HCT116 (cell line): Measurements from ENCODE around the gene C16orf78. TPM values are rescaled to one million over a fixed set of nuclear protein-coding genes. Genes with fewer than 3 reads are reported as not detected.

Experiments
- ATAC-seq: fragments of 200-7000 bp; cut with Tn5 transposase; 2 replicates; pipeline ENCODE4 v1.9.1; 2020; ENCODE audit warnings: mild to moderate bottlenecking, moderate library complexity
- BruUV-seq: library from RNA; stranded (reverse); fragments of 400-500 nt; replicated peaks from 2 replicates; lab custom pipeline; 2021; lab: Mats Ljungman, UMichigan
- CTCF ChIA-PET: fragments of 300-600 bp; sonication (Branson Sonifier 250); formaldehyde crosslinking; loops from one replicate; lab custom pipeline; 2021; ENCODE audit warnings: antibody characterized with exemption; lab: Charles Lee
- POLR2A ChIA-PET: fragments of 300-600, 350-600 bp; sonication (Branson Sonifier 250); formaldehyde crosslinking; loops from one replicate; lab custom pipeline; 2021; ENCODE audit warnings: antibody characterized with exemption; lab: Charles Lee
- RAD21 ChIA-PET, 2 experiments: fragments of 300-600 bp; sonication (Branson Sonifier 250); formaldehyde crosslinking; loops; one replicate each; lab custom pipeline; 2023; ENCODE audit warnings: low total read pairs in 2 of 2; ENCODE audit not compliant: uncharacterized antibody in 2 of 2, unreplicated experiment in 2 of 2, low non-redundant PET in 1 of 2; lab: Charles Lee
- DNase-seq: peaks from one replicate; pipeline ENCODE4 v3.0.0-alpha.2; 2010; ENCODE audit warnings: low read depth, low spot score
- H2AFZ ChIP-seq: fragments of 200-600 bp; shearing (Covaris generic), sonication (generic); 2 replicates; pipeline ENCODE4 v1.6.1; 2017; ENCODE audit warnings: low read depth, mixed run types, mixed read lengths, antibody characterized with exemption, low read length; ENCODE audit not compliant: poor library complexity, severe bottlenecking
- H3K27ac ChIP-seq: 2 replicates; pipeline ENCODE4 v1.5.1; 2012; ENCODE audit warnings: low read depth, low read length
- H3K27me3 ChIP-seq: fragments of 200-600 bp; sonication (generic); 2 replicates; pipeline ENCODE4 v1.6.1; 2016; ENCODE audit warnings: mixed run types, low read length, mixed read lengths; ENCODE audit not compliant: insufficient read depth
- H3K36me3 ChIP-seq, 2 experiments: fragments of 200-500 bp in 1 of 2; fragments of 200-600 bp in 1 of 2; sonication (Bioruptor generic) in 1 of 2; sonication (generic) in 1 of 2; 2 replicates each; pipeline versions ENCODE4 v1.5.1 to v1.6.1; 2014 to 2016; ENCODE audit warnings: low read length in 2 of 2, inconsistent platforms in 1 of 2, mixed read lengths in 1 of 2, mixed run types in 1 of 2; ENCODE audit not compliant: insufficient read depth in 2 of 2, control insufficient read depth in 1 of 2
- H3K4me1 ChIP-seq, 2 experiments: fragments of 200-600 bp in 1 of 2; sonication (generic) in 1 of 2; 2 replicates each; pipeline versions ENCODE4 v1.5.1 to v1.6.1; 2012 to 2017; ENCODE audit warnings: low read length in 2 of 2, inconsistent platforms in 1 of 2, mild to moderate bottlenecking in 1 of 2, mixed read lengths in 1 of 2, mixed run types in 1 of 2, moderate library complexity in 1 of 2; ENCODE audit not compliant: insufficient read depth in 2 of 2, control insufficient read depth in 1 of 2
- H3K4me2 ChIP-seq: fragments of 200-600 bp; sonication (generic); 2 replicates; pipeline ENCODE4 v1.6.1; 2017; ENCODE audit warnings: mixed run types, low read length, mixed read lengths
- H3K4me3 ChIP-seq, 2 experiments: fragments of 200-600 bp in 1 of 2; sonication (generic) in 1 of 2; replicated peaks in 1 of 2; 2 replicates each; pipeline ENCODE4 v1.5.1; 2011 to 2016; ENCODE audit warnings: low read length in 2 of 2, control low read depth in 1 of 2, low read depth in 1 of 2, mild to moderate bottlenecking in 1 of 2, mixed read lengths in 1 of 2, mixed run types in 1 of 2
- H3K79me2 ChIP-seq: fragments of 200-600 bp; sonication (generic); 2 replicates; pipeline ENCODE4 v1.6.1; 2017; ENCODE audit warnings: mild to moderate bottlenecking, mixed run types, low read length, moderate library complexity, mixed read lengths; ENCODE audit not compliant: insufficient read depth
- H3K9ac ChIP-seq: fragments of 200-600 bp; sonication (generic); 2 replicates; pipeline ENCODE4 v1.6.1; 2016; ENCODE audit warnings: low read length, mixed read lengths
- H3K9me2 ChIP-seq: fragments of 200-600 bp; sonication (generic), shearing (Covaris generic); 2 replicates; pipeline ENCODE4 v1.6.1; 2017; ENCODE audit warnings: mixed run types, mild to moderate bottlenecking, moderate library complexity; ENCODE audit not compliant: insufficient read depth
- H3K9me3 ChIP-seq, 2 experiments: fragments of 200-500 bp in 1 of 2; fragments of 200-600 bp in 1 of 2; sonication (Bioruptor generic) in 1 of 2; sonication (generic) in 1 of 2; 2 replicates each; pipeline ENCODE4 v1.6.1; 2014 to 2017; ENCODE audit warnings: low read length in 2 of 2, mixed read lengths in 2 of 2, inconsistent platforms in 1 of 2, low read depth in 1 of 2, mild to moderate bottlenecking in 1 of 2, mixed run types in 1 of 2, moderate library complexity in 1 of 2; ENCODE audit not compliant: control insufficient read depth in 1 of 2, insufficient read depth in 1 of 2
- H4K20me1 ChIP-seq: fragments of 200-600 bp; sonication (generic), shearing (Covaris generic); 2 replicates; pipeline ENCODE4 v1.6.1; 2017; ENCODE audit warnings: mixed run types, mild to moderate bottlenecking, moderate library complexity; ENCODE audit not compliant: insufficient read depth
- JUND ChIP-seq: IDR thresholded peaks from 2 replicates; pipeline ENCODE4 v1.6.1; 2012
- SIN3A ChIP-seq: IDR thresholded peaks from 2 replicates; pipeline ENCODE4 v1.6.1; 2012; ENCODE audit warnings: low read depth
- TCF7L2 ChIP-seq: IDR thresholded peaks from 2 replicates; pipeline ENCODE4 v1.7.0; 2011; ENCODE audit warnings: borderline replicate concordance, inconsistent platforms; ENCODE audit not compliant: insufficient read depth, insufficient read length; ENCODE audit errors: extremely low read depth
- ZFX ChIP-seq: fragments of 450-650 bp; IDR thresholded peaks from 2 replicates; pipeline ENCODE4 v1.6.1; 2017
- intact Hi-C: fragments of 100-400 bp; cut with micrococcal nuclease; formaldehyde crosslinking; loops from 2 replicates; pipeline ENCODE4 v1.10.0; 2022
- total RNA-seq: library from RNA; stranded (reverse); gene quantifications from one replicate; pipeline ENCODE4 v1.2.1, GENCODE V29; 2021; ENCODE audit not compliant: unreplicated experiment

C16orf78 gene
- total RNA-seq, 1 experiment from 2014 or later = not detected

GRCh38 chr16:49354101-49354500 lies 19.5 kb upstream of the C16orf78 start:
- no peaks in the 10 kb centered on the region for H3K9me3 ChIP-seq
- H3K4me1 ChIP-seq = no peaks in the 10 kb centered on the region
- intact Hi-C loops = no loop called here
- no peak for ATAC-seq
- H3K4me2 ChIP-seq = no peak overlapping the region
- TF ChIP-seq SIN3A = no peak
- no peak for TF ChIP-seq ZFX
- TF ChIP-seq JUND = no peak
- H3K27ac ChIP-seq = no peak overlapping the region
- H3K9ac ChIP-seq = no peak overlapping the region
- H3K79me2 ChIP-seq = no peaks in the 10 kb centered on the region
- no peak for DNase-seq
- no peaks in the 10 kb centered on the region for H4K20me1 ChIP-seq
- CTCF ChIA-PET = interaction anchor here (1.7 kb wide), 1 partner anchor 667 kb away, joined by 12 read pairs; no protein-coding TSS in a partner anchor
- POLR2A ChIA-PET = no interaction called here
- RAD21 ChIA-PET = no interaction called here
- no peak overlapping the region for H3K4me3 ChIP-seq
- H2AFZ ChIP-seq = no peak overlapping the region
- no peaks in the 10 kb centered on the region for H3K36me3 ChIP-seq
- no peaks in the 10 kb centered on the region for H3K9me2 ChIP-seq
- H3K27me3 ChIP-seq = peaks cover 36% of the 10 kb centered on the region; the same call in 1 of the 2 replicates
- BruUV-seq = no TSS peak

DNA sequence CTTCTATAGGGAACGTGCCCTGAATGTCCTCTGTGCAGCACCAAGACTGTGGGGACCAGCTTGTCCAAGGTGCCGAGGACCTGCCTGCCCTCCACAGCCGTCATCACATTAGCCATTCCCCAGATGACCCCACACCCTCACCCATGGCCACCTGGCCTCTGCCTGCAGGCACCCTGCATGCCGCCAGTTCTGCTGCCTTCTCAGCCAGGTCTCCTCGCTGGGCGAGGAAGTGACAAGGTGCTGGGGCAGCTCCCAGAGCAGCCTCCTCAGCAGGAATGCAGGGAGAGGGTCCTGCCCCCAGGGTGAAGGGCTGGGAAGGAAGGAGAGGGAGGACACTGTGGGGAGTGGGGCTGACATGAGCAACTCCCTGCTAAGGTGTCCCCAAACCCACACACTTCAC lies 18.6 kb upstream of the C16orf78 start:
- CTCF ChIA-PET = no interaction called here
- Histone ChIP-seq H3K36me3 (no peaks in the 10 kb centered on the region), H3K4me1 (no peaks in the 10 kb centered on the region), H4K20me1 (no peaks in the 10 kb centered on the region), H3K9me3 (no peaks in the 10 kb centered on the region), H2AFZ (no peak overlapping the region), H3K9me2 (no peaks in the 10 kb centered on the region), H3K27me3 (peaks cover 45% of the 10 kb centered on the region; the same call in 1 of the 2 replicates), H3K79me2 (no peaks in the 10 kb centered on the region), H3K4me3 (no peak overlapping the region), H3K27ac (no peak overlapping the region), H3K4me2 (no peak overlapping the region)
- BruUV-seq = no TSS peak
- POLR2A ChIA-PET = no interaction called here
- no peak for DNase-seq
- intact Hi-C loops = no loop called here
- no peak for ATAC-seq
- no peak for TF ChIP-seq TCF7L2
- TF ChIP-seq SIN3A = no peak
- TF ChIP-seq, all 23 proteins: peak for 0
- RAD21 ChIA-PET = no interaction called here
- no peak overlapping the region for H3K9ac ChIP-seq
